Eye (tissue), 1 donor: Measurements from ENCODE around the gene TCF3.

Experiments used
- DNase-seq: peaks from one replicate; pipeline ENCODE4 v3.0.0-alpha.2; 2015

TCF3 gene

GRCh38 chr19:1629256-1629808 lies 23.1 kb downstream of the TCF3 start:
- DNase-seq = no peak

GRCh38 chr19:1627194-1627593 lies 25.2 kb downstream of the TCF3 start:
- no peak for DNase-seq

DNA sequence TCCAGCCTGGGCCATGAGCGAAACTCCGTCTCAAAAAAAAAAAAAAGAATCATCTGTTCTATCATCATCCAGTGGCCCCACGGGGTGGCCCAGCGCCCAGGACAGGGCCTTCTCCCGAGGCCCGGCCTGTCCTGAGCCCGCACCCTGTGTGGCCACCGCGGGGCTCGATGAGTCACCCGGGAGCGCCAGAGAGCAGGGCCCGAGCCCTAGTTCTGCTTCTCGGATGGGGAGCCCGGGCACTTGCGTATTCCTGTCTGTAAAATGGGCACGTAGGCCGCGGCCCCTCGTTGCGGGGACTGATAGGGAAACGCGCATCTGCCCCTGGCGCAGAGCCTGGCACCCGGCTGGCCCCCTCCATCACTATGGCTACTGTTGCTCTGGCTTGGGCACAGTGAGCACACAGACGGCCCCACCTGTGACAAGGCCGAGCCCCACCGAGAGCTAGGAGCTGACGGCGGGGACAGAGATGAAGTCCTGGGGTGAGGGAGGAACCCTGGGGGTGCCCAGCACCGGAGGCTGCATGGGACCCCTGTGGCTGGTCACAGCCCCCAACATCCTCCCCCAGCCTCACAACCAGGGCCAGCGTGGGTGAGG lies 25.9 kb downstream of the TCF3 start:
- no peak for DNase-seq

DNA sequence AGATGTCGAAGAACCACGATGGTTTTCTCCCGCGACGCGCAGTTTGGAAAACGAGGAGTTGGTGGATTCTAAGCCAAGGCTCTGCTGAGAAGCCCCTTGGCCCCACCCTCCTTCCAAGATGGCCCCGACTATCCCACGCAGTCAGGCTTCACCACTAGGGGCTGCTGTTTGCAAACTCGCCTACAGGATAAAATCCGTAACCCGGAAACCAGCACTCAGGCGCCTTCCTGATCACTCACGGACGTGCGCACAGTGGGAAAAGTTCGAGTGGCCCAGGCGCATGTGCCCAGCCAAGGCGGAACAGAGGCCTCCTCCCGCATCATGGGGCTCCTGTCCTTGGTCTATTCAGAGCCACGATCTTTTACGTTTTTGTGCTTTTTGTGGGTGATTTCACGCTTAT lies 28.0 kb downstream of the TCF3 start:
- peak; percentile 81 for DNase-seq

GRCh38 chr19:1622541-1622940 lies 29.9 kb downstream of the TCF3 start:
- no peak for DNase-seq

- no peak for DNase-seq
Measured at GRCh38 chr19:1622007-1622406, 30.4 kb downstream of the TCF3 start.

DNA sequence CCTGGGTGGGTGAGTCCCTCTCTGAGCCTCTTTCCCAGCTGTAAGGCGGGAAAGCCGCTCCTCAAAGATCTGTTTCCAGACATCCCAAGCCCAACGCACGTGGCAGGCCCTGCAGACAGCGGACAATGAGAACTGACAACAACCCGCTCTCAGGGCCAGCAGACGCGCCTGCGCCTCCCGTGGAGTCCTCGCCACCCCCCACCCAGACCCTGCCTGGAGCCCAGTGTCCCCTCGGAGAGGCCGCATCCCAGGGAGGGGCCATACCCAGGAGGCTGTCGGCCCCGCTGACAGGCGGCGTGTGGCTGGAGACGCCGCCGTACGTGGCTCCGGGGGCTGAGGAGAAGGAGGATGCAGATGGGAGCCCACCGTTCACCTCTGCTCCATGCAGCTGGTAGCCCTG lies 30.8 kb downstream of the TCF3 start:
- no peak for DNase-seq

DNA sequence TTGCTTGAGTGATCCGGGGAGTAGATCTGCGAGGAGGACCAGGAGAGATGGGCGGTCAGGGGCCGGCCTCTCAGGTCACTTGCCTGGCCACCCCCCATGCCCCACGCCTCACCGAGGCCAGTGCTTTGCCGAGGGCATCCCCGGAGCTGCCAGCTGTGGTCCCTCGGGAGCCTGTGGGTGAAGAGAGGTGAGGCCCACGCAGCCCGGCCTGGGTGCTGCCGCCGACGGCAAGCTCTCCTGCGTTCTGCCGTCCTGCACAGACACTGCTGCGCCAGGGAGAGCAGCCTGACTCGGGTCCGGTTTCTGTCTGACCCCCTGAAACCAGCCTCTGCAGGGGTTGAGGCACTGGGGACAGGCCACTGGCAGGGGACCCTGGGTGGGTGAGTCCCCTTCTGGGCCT lies 31.4 kb downstream of the TCF3 start:
- no peak for DNase-seq

DNA sequence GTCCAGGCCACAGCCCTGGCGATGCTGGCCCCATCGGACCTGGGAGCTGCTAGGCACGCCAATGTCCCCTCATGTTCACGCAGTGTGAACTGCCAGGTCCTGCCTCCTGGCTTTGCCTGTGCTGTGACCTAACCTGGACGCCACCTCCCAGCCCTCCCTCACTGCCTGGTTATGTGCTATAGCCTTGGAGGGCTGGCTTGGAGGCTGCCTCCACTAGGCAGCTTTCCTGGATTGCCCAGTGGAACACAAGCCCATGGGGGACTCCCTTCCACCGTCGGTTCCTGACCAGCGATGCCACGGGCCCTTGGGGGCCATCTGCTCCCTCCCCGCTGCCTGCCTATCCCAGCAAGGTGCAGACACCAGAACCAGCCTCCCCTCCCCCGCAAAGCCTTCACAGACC lies 31.9 kb downstream of the TCF3 start:
- no peak for DNase-seq

DNA sequence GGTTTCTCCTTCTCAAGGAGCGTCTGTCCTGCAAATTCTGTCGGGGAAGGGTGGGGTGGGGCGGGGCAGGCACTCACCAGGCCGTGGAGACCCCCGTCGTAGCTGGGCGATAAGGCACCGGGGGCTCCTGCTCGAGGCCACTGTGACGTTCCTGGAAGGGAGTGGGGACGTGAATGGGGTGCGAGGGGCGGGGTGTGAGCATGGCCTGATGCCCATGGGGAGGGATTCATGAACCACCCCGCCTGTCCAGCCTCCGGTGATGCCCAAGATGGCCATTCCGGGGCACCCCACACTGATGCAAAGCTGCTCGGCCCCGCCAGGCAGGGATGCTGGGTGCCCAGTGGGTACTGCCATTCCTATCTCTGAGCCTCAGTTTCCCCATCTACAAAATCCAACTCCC lies 32.7 kb downstream of the TCF3 start:
- no peak for DNase-seq

GRCh38 chr19:1619094-1619439 lies 33.3 kb downstream of the TCF3 start:
- no peak for DNase-seq

- DNase-seq = no peak
Measured at GRCh38 chr19:1618157-1619093, 34.0 kb downstream of the TCF3 start.

DNA sequence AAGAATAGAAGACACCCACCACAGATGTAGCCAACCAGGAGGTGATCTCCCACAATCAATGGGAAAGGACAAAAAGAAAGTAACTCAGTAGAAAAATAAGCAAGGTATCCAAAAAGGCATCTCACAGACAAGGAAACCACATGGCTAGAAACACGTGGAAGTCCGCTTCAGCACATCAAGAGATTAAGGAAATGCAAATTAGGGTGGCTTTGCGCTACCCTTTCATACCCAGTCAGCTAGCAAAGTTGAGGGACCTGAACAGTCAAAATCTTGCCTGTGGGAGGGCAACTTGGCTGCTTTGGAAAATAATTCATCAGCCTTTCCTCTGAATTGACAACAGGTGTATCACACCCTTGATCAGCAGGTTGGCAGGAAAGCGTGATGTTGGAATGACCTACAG lies 35.5 kb downstream of the TCF3 start:
- no peak for DNase-seq

- no peak for DNase-seq
Measured at GRCh38 chr19:1616396-1616795, 36.0 kb downstream of the TCF3 start.

DNA sequence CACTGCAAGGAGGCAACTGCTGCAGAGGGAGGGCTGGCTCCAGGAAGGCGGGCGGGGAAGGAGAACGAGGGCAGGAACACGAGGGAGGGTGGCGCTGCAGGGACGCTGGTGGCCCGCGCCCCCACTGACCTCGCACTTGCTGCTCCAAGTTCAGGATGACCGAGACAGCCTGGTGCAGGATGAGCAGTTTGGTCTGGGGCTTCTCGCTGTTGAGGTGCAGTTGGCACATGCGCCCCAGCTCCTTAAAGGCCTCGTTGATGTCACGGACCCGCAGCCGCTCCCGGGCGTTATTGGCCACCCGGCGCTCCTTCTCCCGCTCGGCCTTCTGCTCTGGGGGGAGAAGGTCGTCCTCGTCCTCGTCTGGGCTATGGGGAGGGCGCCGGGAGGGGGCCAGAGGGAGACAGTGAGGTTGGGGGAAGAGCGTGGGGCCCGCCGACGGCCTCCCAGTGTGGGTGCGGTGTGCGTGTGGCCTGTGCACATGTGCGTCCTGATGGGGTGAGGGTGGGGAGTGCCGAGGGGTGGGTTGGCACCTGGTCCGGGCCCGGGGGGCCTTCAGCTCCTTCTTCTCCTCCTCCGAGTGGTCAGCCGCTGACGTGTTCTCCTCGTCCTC lies 37.2 kb downstream of the TCF3 start:
- no peak for DNase-seq

- no peak for DNase-seq
Measured at GRCh38 chr19:1613808-1614570, 38.4 kb downstream of the TCF3 start.

GRCh38 chr19:1613146-1613545 lies 39.3 kb downstream of the TCF3 start:
- no peak for DNase-seq

DNA sequence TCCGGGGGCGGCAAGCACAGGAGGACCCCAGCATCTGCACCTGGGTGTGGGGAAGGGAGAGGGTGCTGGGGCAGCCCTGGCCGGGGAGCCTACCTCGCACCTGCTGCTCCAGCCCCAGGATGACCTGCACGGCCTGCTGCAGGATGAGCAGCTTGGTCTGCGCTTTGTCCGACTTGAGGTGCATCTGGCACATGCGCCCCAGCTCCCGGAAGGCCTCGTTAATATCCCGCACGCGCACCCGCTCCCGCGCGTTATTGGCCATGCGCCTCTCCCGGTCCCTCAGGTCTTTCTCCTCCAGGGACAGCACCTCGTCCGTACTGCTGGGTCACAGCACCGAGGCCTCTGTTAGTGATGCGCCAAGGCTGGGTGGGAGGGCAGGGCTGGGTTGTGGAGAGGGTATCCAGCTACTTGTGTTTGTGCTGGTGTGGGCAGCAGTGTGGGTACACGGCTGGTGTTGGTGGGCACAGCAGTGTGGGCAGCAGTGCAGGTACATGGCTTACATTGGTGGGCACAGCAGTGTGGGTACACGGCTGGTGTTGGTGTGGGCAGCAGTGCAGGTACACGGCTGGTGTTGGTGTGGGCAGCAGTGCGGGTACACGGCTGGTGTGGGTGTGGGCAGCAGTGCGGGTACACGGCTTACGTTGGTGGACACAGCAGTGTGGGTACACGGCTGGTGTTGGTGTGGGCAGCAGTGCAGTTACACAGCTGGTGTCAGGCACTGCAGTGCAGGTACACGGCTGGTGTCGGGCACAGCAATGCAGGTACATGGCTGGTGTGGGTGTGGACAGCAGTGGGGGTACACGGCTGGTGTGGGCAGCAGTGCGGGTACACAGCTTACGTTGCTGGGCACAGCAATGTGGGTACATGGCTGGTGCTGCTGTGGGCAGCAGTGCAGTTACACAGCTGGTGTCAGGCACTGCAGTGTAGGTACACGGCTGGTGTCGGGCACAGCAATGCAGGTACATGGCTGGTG lies 40.0 kb downstream of the TCF3 start:
- no peak for DNase-seq

DNA sequence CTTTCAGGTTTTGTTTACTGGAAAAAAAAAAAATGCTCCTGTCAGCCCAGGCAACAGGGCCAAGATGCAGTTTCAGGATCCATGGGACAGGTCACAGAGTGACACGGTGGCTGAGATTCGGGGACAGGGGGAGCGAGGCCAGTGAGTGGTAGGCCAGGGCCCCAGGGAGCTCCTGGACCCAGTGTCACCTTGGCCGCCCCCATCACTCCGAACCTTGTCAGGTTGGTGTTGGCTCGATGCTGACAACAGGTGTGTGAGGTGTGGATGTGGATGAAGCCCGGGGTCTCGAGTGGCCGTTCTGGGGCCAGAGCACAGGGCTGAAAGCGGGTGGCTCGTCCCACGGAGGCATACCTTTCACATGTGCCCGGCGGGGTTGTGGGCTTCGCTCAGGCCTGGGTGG lies 41.1 kb downstream of the TCF3 start:
- no peak for DNase-seq

DNA sequence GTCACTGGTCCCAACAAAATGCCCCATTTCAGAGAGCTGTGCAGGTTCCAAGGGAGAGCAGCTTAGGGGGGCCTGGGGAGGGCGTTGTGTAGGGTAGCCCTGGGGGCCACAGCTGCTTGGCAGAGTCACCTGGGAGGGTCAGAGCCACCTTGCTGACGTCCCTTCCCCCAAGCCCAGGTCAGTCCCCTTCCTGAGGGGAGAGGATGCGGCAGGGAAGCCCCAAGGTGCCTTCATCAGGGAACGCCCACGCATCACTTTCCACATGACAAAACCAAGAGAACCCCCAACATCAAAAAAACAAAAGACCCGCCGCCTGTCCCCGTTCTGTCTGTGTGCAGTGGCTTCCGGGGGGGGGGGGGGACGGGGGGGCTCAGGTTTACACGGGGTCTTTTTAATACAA lies 41.8 kb downstream of the TCF3 start:
- no peak for DNase-seq

DNA sequence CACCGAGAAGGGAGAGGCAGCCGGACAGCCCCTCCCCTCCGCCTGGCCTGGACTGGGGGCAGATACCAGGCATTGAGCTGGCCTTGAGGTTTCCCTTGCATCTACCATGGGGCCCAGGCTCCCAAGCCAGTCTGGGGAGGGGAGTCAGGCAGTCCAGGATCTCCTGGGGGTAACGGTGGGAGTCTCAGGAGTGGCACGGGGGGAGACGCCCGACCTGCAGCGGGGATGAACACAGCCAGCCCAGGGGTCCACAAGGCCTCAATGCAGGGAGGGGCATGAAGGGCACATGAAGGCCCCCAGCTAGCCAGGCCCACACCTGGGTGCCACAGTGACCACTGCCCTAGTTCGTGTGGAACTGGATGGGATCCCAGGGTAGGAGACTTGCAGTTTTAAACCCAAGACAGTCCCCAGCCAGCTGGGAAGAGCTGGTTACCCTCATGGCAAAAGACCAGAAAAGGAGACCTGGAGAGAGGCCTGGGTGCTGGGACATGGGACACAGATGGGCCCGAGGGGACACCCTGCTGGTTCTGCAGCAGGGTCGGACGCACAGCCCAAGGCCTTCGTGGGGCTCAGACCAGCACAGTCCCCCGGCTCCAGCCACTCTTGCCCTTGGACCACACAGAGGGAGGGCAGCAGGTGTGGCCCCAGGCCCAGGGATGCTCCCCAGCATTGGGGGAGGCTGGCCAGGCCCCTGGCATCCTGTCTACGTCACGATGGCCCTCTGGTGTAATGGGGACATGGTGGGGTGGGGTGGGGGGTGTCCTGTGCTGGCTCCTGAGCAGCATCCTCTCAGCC lies 42.5 kb downstream of the TCF3 start:
- DNase-seq = no peak
